Naive thymus-derived CD4-positive, alpha-beta T cell (primary cell): ENCODE data around the gene FXYD7. TPM values are rescaled to one million over a fixed set of nuclear protein-coding genes. Genes with fewer than 3 reads are reported as not detected.

Experiments
- ATAC-seq: fragments of 150-1000 bp; cut with Tn5 transposase; 2 replicates; pipeline ENCODE4 v1.10.0; 2021; ENCODE audit warnings: mild to moderate bottlenecking, moderate library complexity
- CTCF ChIA-PET: fragments of 350-600 bp; sonication (Branson Sonifier 250); formaldehyde crosslinking; loops from one replicate; lab custom pipeline; 2021; ENCODE audit warnings: antibody characterized with exemption; lab: Charles Lee
- POLR2A ChIA-PET: fragments of 350-600 bp; sonication (Branson Sonifier 250); formaldehyde crosslinking; loops from one replicate; lab custom pipeline; 2021; ENCODE audit warnings: antibody characterized with exemption, inconsistent platforms; lab: Charles Lee
- DNase-seq, 9 donors: peaks; one replicate each; pipeline versions ENCODE4 v3.0.0 to v3.0.0-alpha.2; 2020 to 2022; ENCODE audit warnings: mixed read lengths in 1 of 9
- H3K27ac ChIP-seq: one replicate; pipeline ENCODE4 v1.7.0; 2013; ENCODE audit warnings: mild to moderate bottlenecking, low read depth, low read length, moderate library complexity
- H3K27me3 ChIP-seq, 2 donors: one replicate each; pipeline ENCODE4 v1.7.0; 2013; ENCODE audit warnings: low read length in 2 of 2, mild to moderate bottlenecking in 2 of 2, moderate library complexity in 2 of 2; ENCODE audit not compliant: control insufficient read depth in 2 of 2, insufficient read depth in 2 of 2
- H3K36me3 ChIP-seq, 3 experiments: 1 replicate in 2 of 3; 2 replicates in 1 of 3; pipeline ENCODE4 v1.7.0; 2013; ENCODE audit warnings: low read length in 3 of 3, mild to moderate bottlenecking in 3 of 3, moderate library complexity in 1 of 3; ENCODE audit not compliant: insufficient read depth in 3 of 3, control insufficient read depth in 2 of 3
- H3K4me1 ChIP-seq, 2 donors: one replicate each; pipeline ENCODE4 v1.7.0; 2013; ENCODE audit warnings: low read length in 2 of 2, mild to moderate bottlenecking in 2 of 2, moderate library complexity in 1 of 2; ENCODE audit not compliant: control insufficient read depth in 2 of 2, insufficient read depth in 2 of 2
- H3K4me3 ChIP-seq: 2 replicates; pipeline ENCODE4 v1.7.0; 2013; ENCODE audit warnings: mild to moderate bottlenecking, low read length
- H3K9me3 ChIP-seq, 3 experiments: 1 replicate in 2 of 3; 2 replicates in 1 of 3; pipeline ENCODE4 v1.7.0; 2013; ENCODE audit warnings: low read length in 3 of 3; ENCODE audit not compliant: control insufficient read depth in 2 of 3
- H3K27ac Mint-ChIP-seq, 9 donors: one replicate each; pipeline ENCODE4 v1.8.0; 2020 to 2022; ENCODE audit warnings: mixed read lengths in 9 of 9, mild to moderate bottlenecking in 8 of 9, moderate library complexity in 5 of 9, inconsistent platforms in 2 of 9
- H3K27me3 Mint-ChIP-seq, 5 donors: one replicate each; pipeline ENCODE4 v1.8.0; 2021 to 2022; ENCODE audit warnings: mixed read lengths in 5 of 5, mild to moderate bottlenecking in 1 of 5
- H3K36me3 Mint-ChIP-seq, 5 donors: one replicate each; pipeline ENCODE4 v1.8.0; 2020 to 2022; ENCODE audit warnings: mixed read lengths in 5 of 5, mild to moderate bottlenecking in 3 of 5, inconsistent platforms in 1 of 5
- H3K4me1 Mint-ChIP-seq, 7 donors: one replicate each; pipeline ENCODE4 v1.8.0; 2020 to 2022; ENCODE audit warnings: mixed read lengths in 7 of 7, mild to moderate bottlenecking in 3 of 7, inconsistent platforms in 1 of 7
- H3K4me3 Mint-ChIP-seq, 10 donors: one replicate each; pipeline ENCODE4 v1.8.0; 2020 to 2022; ENCODE audit warnings: mild to moderate bottlenecking in 10 of 10, mixed read lengths in 10 of 10, moderate library complexity in 6 of 10, inconsistent platforms in 2 of 10
- H3K9me3 Mint-ChIP-seq, 11 donors: one replicate each; pipeline ENCODE4 v1.8.0; 2020 to 2022; ENCODE audit warnings: mixed read lengths in 11 of 11, mild to moderate bottlenecking in 4 of 11, inconsistent platforms in 1 of 11, moderate library complexity in 1 of 11
- intact Hi-C, 2 donors: fragments of 100-400 bp; cut with micrococcal nuclease; formaldehyde crosslinking; loops; one replicate each; pipeline ENCODE4 v1.15.1; 2023
- polyA plus RNA-seq, 2 donors: library from polyadenylated mRNA; unstranded; fragments of 300-500 nt; fragmentation: Illumina TruSeq; gene quantifications; one replicate each; pipeline ENCODE4 v1.2.3, GENCODE V29; 2021
- total RNA-seq, 6 experiments: library from RNA in 5 of 6; stranded (reverse) in 5 of 6; gene quantifications; 1 replicate in 5 of 6; 2 replicates in 1 of 6; pipeline ENCODE4 v1.2.3 and lab custom pipeline; 2021 to 2026

Gene FXYD7
- total and polyA plus RNA-seq, 7 experiments from 2014 or later: 1.8 to 13.2 (median 2.8) TPM

DNA sequence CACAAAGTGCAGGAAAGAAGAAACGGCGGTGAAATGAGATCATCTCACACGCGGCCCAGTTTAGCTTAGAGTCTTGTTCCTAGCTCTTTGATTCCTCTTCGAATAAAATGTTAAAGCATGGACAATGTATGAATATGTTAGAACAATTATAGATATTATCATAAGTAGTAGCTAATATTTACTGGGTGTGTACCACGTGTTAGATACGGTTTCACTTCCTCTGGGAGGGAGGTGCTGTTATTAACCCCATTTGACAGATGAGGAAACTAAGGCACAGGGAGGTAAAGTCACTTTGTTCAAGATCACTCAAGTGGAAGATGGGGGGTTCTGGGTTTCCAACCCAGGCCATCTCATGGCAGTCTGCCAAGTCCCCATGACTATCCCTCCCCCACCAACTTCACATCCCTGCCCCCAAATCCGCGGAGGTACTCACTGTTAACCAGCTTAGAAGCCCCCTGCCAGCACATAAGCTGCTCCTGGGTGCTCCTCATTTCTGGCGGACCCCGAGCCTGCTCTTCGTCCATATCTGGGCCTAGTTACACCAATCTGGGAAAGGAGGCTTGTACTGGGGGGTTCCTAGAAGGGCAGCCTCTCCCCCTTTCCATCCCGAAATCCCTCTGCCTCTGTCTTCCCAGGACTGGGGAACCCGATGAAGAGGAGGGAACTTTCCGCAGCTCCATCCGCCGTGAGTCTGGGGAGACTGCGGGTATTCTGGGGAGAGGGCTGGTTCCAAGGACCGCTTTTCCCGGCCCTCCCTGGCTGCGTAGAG lies 1.0 kb upstream of the FXYD7 start:
- no peaks in the 10 kb centered on the region for H3K36me3 Mint-ChIP-seq
- H3K9me3 Mint-ChIP-seq: peaks cover 0 to 2% (median 0%) of the 10 kb centered on the region in 11 donors
- peak overlapping the region; percentile 80 to 96 (median 85) for H3K4me3 Mint-ChIP-seq
- H3K36me3 ChIP-seq: no peaks in the 10 kb centered on the region
- H3K4me1 ChIP-seq: peaks cover 28 to 34% of the 10 kb centered on the region in 2 donors
- peak overlapping the region; percentile 37 to 93 (median 82) for H3K27ac Mint-ChIP-seq
- ATAC-seq: no peak
- CTCF ChIA-PET: interaction anchor here (0.6 to 4.9 kb wide), 23 partner anchors 10 to 211 kb away, joined by 3 to 45 read pairs (median 4); partner anchors contain the start of gene FXYD5
- H3K9me3 ChIP-seq: no peaks in the 10 kb centered on the region
- H3K4me3 ChIP-seq: peak overlapping the region; percentile 65
- DNase-seq: no peak
- peaks cover 0 to 32% (median 0%) of the 10 kb centered on the region in 5 donors for H3K27me3 Mint-ChIP-seq
- H3K27ac ChIP-seq: no peak overlapping the region
- intact Hi-C loops: loop anchor here (1.0 to 10.0 kb wide), 15 partner anchors 12 to 500 kb away; partner anchors contain the start of genes ETV2 (in 1 of the 2), FFAR1 (in 1 of the 2), FXYD5 (in 1 of the 2) and RBM42 (in 1 of the 2)
- no peaks in the 10 kb centered on the region for H3K27me3 ChIP-seq
- peaks cover 31 to 47% (median 40%) of the 10 kb centered on the region in 7 donors for H3K4me1 Mint-ChIP-seq
- POLR2A ChIA-PET: interaction anchor here (0.7 to 6.6 kb wide), 24 partner anchors 12 to 598 kb away, joined by 3 to 54 read pairs (median 4); partner anchors contain the start of genes FXYD5 and USF2

GRCh38 chr19:35142606-35143230 lies 337 bp upstream of the FXYD7 start:
- H3K36me3 Mint-ChIP-seq: peaks cover 0 to 3% (median 0%) of the 10 kb centered on the region in 5 donors
- Histone ChIP-seq H3K36me3 (no peaks in the 10 kb centered on the region), H3K4me3 (peak overlapping the region; percentile 65), H3K4me1 (peaks cover 28 to 34% of the 10 kb centered on the region in 2 donors), H3K9me3 (no peaks in the 10 kb centered on the region), H3K27me3 (no peaks in the 10 kb centered on the region), H3K27ac (no peak overlapping the region)
- peak overlapping the region in 3 of 9 donors; percentile 68 to 93 (median 86) for H3K27ac Mint-ChIP-seq
- ChIA-PET POLR2A (interaction anchor here (0.7 to 6.6 kb wide), 15 partner anchors 11 to 325 kb away, joined by 3 to 54 read pairs (median 4); partner anchors contain the start of genes FXYD5 and USF2), CTCF (interaction anchor here (0.6 to 4.9 kb wide), 12 partner anchors 9 to 745 kb away, joined by 3 to 45 read pairs (median 4); partner anchors contain the start of gene FXYD5)
- DNase-seq: peak; percentile 59 to 86 (median 70)
- peak; percentile 60 for ATAC-seq
- peaks cover 0 to 2% (median 0%) of the 10 kb centered on the region in 11 donors for H3K9me3 Mint-ChIP-seq
- H3K4me1 Mint-ChIP-seq: peaks cover 30 to 47% (median 40%) of the 10 kb centered on the region in 7 donors
- peaks cover 0 to 27% (median 0%) of the 10 kb centered on the region in 5 donors for H3K27me3 Mint-ChIP-seq
- H3K4me3 Mint-ChIP-seq: peak overlapping the region; percentile 45 to 96 (median 82)
- intact Hi-C loops: loop anchor here (1.0 to 10.0 kb wide), 6 partner anchors 11 to 500 kb away; partner anchors contain the start of genes ETV2 (in 1 of the 2), FFAR1 (in 1 of the 2), SCGB2B2 (in 1 of the 2) and USF2 (in 1 of the 2)

- Mint-ChIP-seq H3K27ac (peak overlapping the region; percentile 5 to 72 (median 51)), H3K4me1 (peaks cover 27 to 47% (median 40%) of the 10 kb centered on the region in 7 donors), H3K36me3 (peaks cover 0 to 3% (median 0%) of the 10 kb centered on the region in 5 donors), H3K27me3 (peaks cover 0 to 24% (median 0%) of the 10 kb centered on the region in 5 donors), H3K9me3 (peaks cover 0 to 2% (median 0%) of the 10 kb centered on the region in 11 donors), H3K4me3 (peak overlapping the region; percentile 1 to 86 (median 24))
- H3K36me3 ChIP-seq: no peaks in the 10 kb centered on the region
- H3K27me3 ChIP-seq: no peaks in the 10 kb centered on the region
- CTCF ChIA-PET: interaction anchor here (0.8 to 4.9 kb wide), 3 partner anchors 10 to 72 kb away, joined by 3 to 45 read pairs (median 36); partner anchors contain the start of gene FXYD5
- intact Hi-C loops: loop anchor here (1.0 to 10.0 kb wide), 6 partner anchors 9 to 498 kb away; partner anchors contain the start of genes ETV2 (in 1 of the 2), FFAR1 (in 1 of the 2), SCGB2B2 (in 1 of the 2) and USF2 (in 1 of the 2)
- H3K4me3 ChIP-seq: no peak overlapping the region
- POLR2A ChIA-PET: interaction anchor here (0.6 to 6.6 kb wide), 5 partner anchors 10 to 138 kb away, joined by 3 to 54 read pairs (median 28); partner anchors contain the start of genes FXYD5 and USF2
- no peak for ATAC-seq
- no peak for DNase-seq
- H3K27ac ChIP-seq: no peak overlapping the region
- H3K4me1 ChIP-seq: peaks cover 28 to 34% of the 10 kb centered on the region in 2 donors
- no peaks in the 10 kb centered on the region for H3K9me3 ChIP-seq
Measured at GRCh38 chr19:35143818-35144217, 763 bp downstream of the FXYD7 start.

DNA sequence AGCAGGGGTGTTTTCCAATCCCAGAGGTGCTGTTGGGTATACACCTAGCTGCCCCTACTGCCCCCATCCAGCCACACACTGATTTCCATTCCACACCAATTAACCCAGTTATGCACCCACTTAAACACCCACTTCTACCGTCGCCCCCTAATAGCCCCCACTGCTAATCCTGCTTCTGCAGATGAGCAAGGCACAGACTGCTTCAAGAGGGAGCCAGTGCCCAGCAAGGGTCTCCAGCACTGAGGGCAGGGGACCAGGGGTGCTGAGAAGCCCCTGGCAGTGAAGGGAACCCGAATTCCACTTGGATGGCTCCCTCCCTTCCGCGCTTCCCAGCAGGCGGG lies 1.2 kb downstream of the FXYD7 start:
- no peak for DNase-seq
- Histone ChIP-seq H3K4me3 (no peak overlapping the region), H3K4me1 (peaks cover 28 to 34% of the 10 kb centered on the region in 2 donors), H3K27ac (no peak overlapping the region), H3K27me3 (no peaks in the 10 kb centered on the region), H3K36me3 (no peaks in the 10 kb centered on the region), H3K9me3 (no peaks in the 10 kb centered on the region)
- peaks cover 0 to 3% (median 0%) of the 10 kb centered on the region in 5 donors for H3K36me3 Mint-ChIP-seq
- ATAC-seq: no peak
- ChIA-PET CTCF (interaction anchor here (3.6 to 4.9 kb wide), 2 partner anchors 9 to 72 kb away, joined by 36 to 45 read pairs; partner anchors contain the start of gene FXYD5), POLR2A (interaction anchor here (0.8 to 6.6 kb wide), 6 partner anchors 10 to 122 kb away, joined by 3 to 54 read pairs (median 18); partner anchors contain the start of genes FXYD5 and USF2)
- intact Hi-C loops: loop anchor here (5.0 to 10.0 kb wide), 4 partner anchors 201 to 498 kb away; partner anchors contain the start of genes ETV2 (in 1 of the 2), FFAR1 (in 1 of the 2), SCGB2B2 (in 1 of the 2) and ZNF302 (in 1 of the 2)
- peaks cover 0 to 22% (median 0%) of the 10 kb centered on the region in 5 donors for H3K27me3 Mint-ChIP-seq
- H3K4me3 Mint-ChIP-seq: peak overlapping the region in 5 of 10 donors; percentile 20 to 86 (median 26)
- H3K9me3 Mint-ChIP-seq: peaks cover 0 to 2% (median 0%) of the 10 kb centered on the region in 11 donors
- H3K4me1 Mint-ChIP-seq: peaks cover 27 to 47% (median 40%) of the 10 kb centered on the region in 7 donors
- H3K27ac Mint-ChIP-seq: peak overlapping the region in 4 of 9 donors; percentile 51 to 72 (median 59)

GRCh38 chr19:35144600-35145436 lies 1.8 kb downstream of the FXYD7 start:
- Histone ChIP-seq H3K4me1 (peaks cover 28 to 34% of the 10 kb centered on the region in 2 donors), H3K27me3 (no peaks in the 10 kb centered on the region), H3K9me3 (no peaks in the 10 kb centered on the region), H3K4me3 (no peak overlapping the region), H3K27ac (no peak overlapping the region), H3K36me3 (no peaks in the 10 kb centered on the region)
- peak in 4 of 9 donors; percentile 28 to 44 (median 44) for DNase-seq
- peaks cover 0 to 22% (median 0%) of the 10 kb centered on the region in 5 donors for H3K27me3 Mint-ChIP-seq
- H3K4me1 Mint-ChIP-seq: peaks cover 27 to 47% (median 40%) of the 10 kb centered on the region in 7 donors
- ATAC-seq: no peak
- POLR2A ChIA-PET: interaction anchor here (0.9 to 6.6 kb wide), 6 partner anchors 9 to 122 kb away, joined by 6 to 54 read pairs (median 8); partner anchors contain the start of genes FXYD5 and USF2
- peaks cover 0 to 2% (median 0%) of the 10 kb centered on the region in 11 donors for H3K9me3 Mint-ChIP-seq
- peak overlapping the region in 6 of 9 donors; percentile 12 to 83 (median 66) for H3K27ac Mint-ChIP-seq
- peak overlapping the region in 2 of 10 donors; percentile 25 to 83 for H3K4me3 Mint-ChIP-seq
- CTCF ChIA-PET: interaction anchor here (0.7 to 4.9 kb wide), 5 partner anchors 9 to 361 kb away, joined by 3 to 36 read pairs (median 5); partner anchors contain the start of gene FXYD5
- intact Hi-C loops: loop anchor here (5.0 to 10.0 kb wide), 4 partner anchors 200 to 497 kb away; partner anchors contain the start of genes ETV2 (in 1 of the 2), FFAR1 (in 1 of the 2), SCGB2B2 (in 1 of the 2) and ZNF302 (in 1 of the 2)
- peaks cover 0 to 3% (median 0%) of the 10 kb centered on the region in 5 donors for H3K36me3 Mint-ChIP-seq
